GM12864 (cell line): ENCODE measurements around the gene FN1.

Experiments
- DNase-seq: peaks from one replicate; pipeline ENCODE4 v3.0.0-alpha.2; 2011; ENCODE audit warnings: low read depth
- H3K4me3 ChIP-seq: 2 replicates; pipeline ENCODE4 v1.5.1; 2011; ENCODE audit warnings: mild to moderate bottlenecking, low read depth, low read length, control low read depth
- CTCF ChIP-seq: IDR thresholded peaks from 2 replicates; pipeline ENCODE4 v1.5.1; 2011; ENCODE audit warnings: low read depth, mild to moderate bottlenecking, moderate library complexity, low read length, control low read depth, inconsistent platforms; ENCODE audit errors: missing control alignments

Gene FN1

GRCh38 chr2:215454519-215455246 lies 18.8 kb upstream of the FN1 start:
- no peak overlapping the region for H3K4me3 ChIP-seq
- peak; percentile 70 for TF ChIP-seq CTCF
- DNase-seq: no peak

GRCh38 chr2:215452725-215453124 lies 16.9 kb upstream of the FN1 start:
- TF ChIP-seq CTCF: no peak
- DNase-seq: no peak
- no peak overlapping the region for H3K4me3 ChIP-seq

GRCh38 chr2:215451012-215451756 lies 15.3 kb upstream of the FN1 start:
- TF ChIP-seq CTCF: no peak
- no peak for DNase-seq
- no peak overlapping the region for H3K4me3 ChIP-seq

- TF ChIP-seq CTCF: no peak
- DNase-seq: no peak
- no peak overlapping the region for H3K4me3 ChIP-seq
These were observed 14.5 kb upstream of the FN1 start for GRCh38 chr2:215450188-215451011.

GRCh38 chr2:215447673-215448081 lies 11.8 kb upstream of the FN1 start:
- no peak overlapping the region for H3K4me3 ChIP-seq
- DNase-seq: no peak
- no peak for TF ChIP-seq CTCF

GRCh38 chr2:215447056-215447455 lies 11.2 kb upstream of the FN1 start:
- TF ChIP-seq CTCF: no peak
- no peak overlapping the region for H3K4me3 ChIP-seq
- DNase-seq: no peak
